GM12878 (cell line): ENCODE measurements around the gene GYG2.

Source experiments
- ATF7 ChIP-seq: fragments of 450-650 bp; IDR thresholded peaks from 2 replicates; pipeline ENCODE4 v1.6.1; 2016; ENCODE audit warnings: low read depth, mild to moderate bottlenecking
- HDAC2 ChIP-seq: fragments of 200-600 bp; sonication (generic); IDR thresholded peaks from 2 replicates; pipeline ENCODE4 v1.6.1; 2017
- NFIC ChIP-seq: IDR thresholded peaks from 2 replicates; pipeline ENCODE4 v1.6.1; 2012; ENCODE audit warnings: low read depth, mild to moderate bottlenecking, inconsistent platforms, low read length, moderate library complexity
- RFX5 ChIP-seq: IDR thresholded peaks from 2 replicates; pipeline ENCODE4 v1.6.1; 2011; ENCODE audit warnings: low read depth, low read length, improper control_type of control experiment
- SP1 ChIP-seq: IDR thresholded peaks from one replicate; pipeline ENCODE4 v1.6.1; 2011; ENCODE audit warnings: low read depth, low read length
- ZNF207 ChIP-seq: fragments of 450-650 bp; IDR thresholded peaks from 2 replicates; pipeline ENCODE4 v1.6.1; 2014; ENCODE audit warnings: antibody characterized with exemption, mild to moderate bottlenecking, borderline replicate concordance
- ZNF274 ChIP-seq: IDR thresholded peaks from one replicate; pipeline ENCODE4 v1.8.0; 2011; ENCODE audit not compliant: insufficient read length, insufficient read depth

DNA sequence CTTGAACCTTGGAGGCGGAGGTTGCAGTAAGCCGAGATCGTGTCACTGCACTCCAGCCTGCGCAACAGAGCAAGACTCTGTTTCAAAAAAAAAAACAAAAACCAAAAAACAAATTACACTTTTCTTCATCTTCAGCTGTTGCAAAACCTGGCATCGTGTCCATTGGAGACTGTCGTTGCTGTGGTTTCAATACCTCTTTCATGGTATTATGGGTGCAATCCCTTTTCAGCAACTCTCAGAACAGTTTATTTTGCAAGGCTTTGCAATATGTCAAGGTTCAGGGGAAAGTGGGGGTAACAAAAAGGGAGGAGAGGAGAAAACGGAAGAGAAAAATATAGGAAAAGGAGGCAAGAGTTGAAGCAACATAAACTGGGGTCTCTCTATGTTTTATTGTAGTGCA is 59.6 kb downstream of the GYG2 start:
- no peak for TF ChIP-seq HDAC2
- TF ChIP-seq ATF7: no peak
- no peak for TF ChIP-seq NFIC
- TF ChIP-seq ZNF207: no peak
- TF ChIP-seq RFX5: no peak
- no peak for TF ChIP-seq ZNF274
- TF ChIP-seq SP1: no peak
